GM12878 (cell line): Measurements from ENCODE around the gene MYO18B.

ENCODE experiments used
- CTCF ChIP-seq, 3 experiments: IDR thresholded peaks in 2 of 3; conservative IDR thresholded peaks in 1 of 3; 2 replicates each; pipeline ENCODE4 v1.5.1; 2011; ENCODE audit warnings: low read depth in 3 of 3, low read length in 3 of 3, mild to moderate bottlenecking in 3 of 3, control low read depth in 2 of 3, moderate library complexity in 2 of 3, inconsistent platforms in 1 of 3, mixed read lengths in 1 of 3; ENCODE audit not compliant: control insufficient read depth in 2 of 3, insufficient read depth in 1 of 3; ENCODE audit errors: extremely low read depth in 1 of 3
- ETV6 ChIP-seq, 2 experiments: fragments of 450-650 bp in 1 of 2; IDR thresholded peaks in 1 of 2; conservative IDR thresholded peaks in 1 of 2; 2 replicates each; pipeline ENCODE4 v1.6.1; 2014; ENCODE audit warnings: antibody characterized with exemption in 1 of 2, borderline replicate concordance in 1 of 2, low read depth in 1 of 2, mild to moderate bottlenecking in 1 of 2, moderate library complexity in 1 of 2
- FOS ChIP-seq: IDR thresholded peaks from 3 replicates; pipeline ENCODE4 v1.6.1; 2011; ENCODE audit warnings: borderline replicate concordance; ENCODE audit not compliant: insufficient read length; ENCODE audit errors: extremely low read depth
- KLF5 ChIP-seq: fragments of 450-650 bp; IDR thresholded peaks from 2 replicates; pipeline ENCODE4 v1.6.1; 2014; ENCODE audit warnings: mild to moderate bottlenecking; ENCODE audit not compliant: partially characterized antibody
- PKNOX1 ChIP-seq: fragments of 450-650 bp; IDR thresholded peaks from 2 replicates; pipeline ENCODE4 v1.6.1; 2016; ENCODE audit warnings: mild to moderate bottlenecking
- POLR2AphosphoS5 ChIP-seq: IDR thresholded peaks from 2 replicates; pipeline ENCODE4 v1.6.1; 2011; ENCODE audit warnings: mild to moderate bottlenecking, low read length, inconsistent platforms
- RAD21 ChIP-seq: IDR thresholded peaks from 2 replicates; pipeline ENCODE4 v1.6.1; 2011; ENCODE audit warnings: mild to moderate bottlenecking, low read depth, low read length, moderate library complexity; ENCODE audit not compliant: insufficient read depth
- SREBF2 ChIP-seq: IDR thresholded peaks from 2 replicates; pipeline ENCODE4 v1.6.1; 2012; ENCODE audit warnings: mild to moderate bottlenecking, low read length
- STAT3 ChIP-seq: IDR thresholded peaks from 2 replicates; pipeline ENCODE4 v1.6.1; 2011; ENCODE audit warnings: low read depth, low read length, improper control_type of control experiment
- SUZ12 ChIP-seq: fragments of 200-600 bp; sonication (generic); IDR thresholded peaks from one replicate; pipeline ENCODE4 v1.6.1; 2018; ENCODE audit warnings: antibody characterized with exemption, mild to moderate bottlenecking; ENCODE audit not compliant: unreplicated experiment
- YY1 ChIP-seq: IDR thresholded peaks from 2 replicates; pipeline ENCODE4 v1.6.1; 2011; ENCODE audit warnings: low read depth, mild to moderate bottlenecking, low read length
- ZZZ3 ChIP-seq: IDR thresholded peaks from 2 replicates; pipeline ENCODE4 v1.6.1; 2011; ENCODE audit warnings: low read depth; ENCODE audit not compliant: control insufficient read depth, insufficient read length
- TF ChIP-seq, protein P1 (sequence below): IDR thresholded peaks from 2 replicates; pipeline ENCODE4 v1.6.1; 2011; ENCODE audit warnings: mild to moderate bottlenecking, low read depth, low read length, moderate library complexity; ENCODE audit not compliant: insufficient replicate concordance
- TF ChIP-seq, protein P2 (sequence below): fragments of 450-650 bp; formaldehyde crosslinking; IDR thresholded peaks from 2 replicates; pipeline ENCODE4 v1.4.0; 2022; ENCODE audit warnings: mild to moderate bottlenecking, moderate library complexity

GRCh38 chr22:25697978-25698377 lies 44.0 kb upstream of the MYO18B start:
- TF ChIP-seq ETV6 (conservative IDR thresholded peaks at IDR 0.05 in 1 of 2, IDR thresholded peaks at IDR 0.05 in 1 of 2; ENCODE audit: borderline replicate concordance in 1 of 2, low read depth in 1 of 2), result no peak
- TF ChIP-seq RAD21, result no peak
- TF ChIP-seq ZZZ3, result no peak
- no peak for TF ChIP-seq SUZ12
- no peak for TF ChIP-seq CTCF (IDR thresholded peaks at IDR 0.05 in 2 of 3, conservative IDR thresholded peaks at IDR 0.05 in 1 of 3; ENCODE audit: control insufficient read depth in 2 of 3, extremely low read depth in 1 of 3, insufficient read depth in 1 of 3, low read depth in 3 of 3, low read length in 3 of 3)
- TF ChIP-seq, protein P1, sequence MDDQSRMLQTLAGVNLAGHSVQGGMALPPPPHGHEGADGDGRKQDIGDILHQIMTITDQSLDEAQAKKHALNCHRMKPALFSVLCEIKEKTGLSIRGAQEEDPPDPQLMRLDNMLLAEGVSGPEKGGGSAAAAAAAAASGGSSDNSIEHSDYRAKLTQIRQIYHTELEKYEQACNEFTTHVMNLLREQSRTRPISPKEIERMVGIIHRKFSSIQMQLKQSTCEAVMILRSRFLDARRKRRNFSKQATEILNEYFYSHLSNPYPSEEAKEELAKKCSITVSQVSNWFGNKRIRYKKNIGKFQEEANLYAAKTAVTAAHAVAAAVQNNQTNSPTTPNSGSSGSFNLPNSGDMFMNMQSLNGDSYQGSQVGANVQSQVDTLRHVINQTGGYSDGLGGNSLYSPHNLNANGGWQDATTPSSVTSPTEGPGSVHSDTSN, result no peak
- TF ChIP-seq KLF5, result no peak
- TF ChIP-seq FOS, result no peak
- TF ChIP-seq STAT3, result no peak
- TF ChIP-seq YY1, result no peak
- no peak for TF ChIP-seq POLR2AphosphoS5
- no peak for TF ChIP-seq SREBF2
- TF ChIP-seq, protein P2, sequence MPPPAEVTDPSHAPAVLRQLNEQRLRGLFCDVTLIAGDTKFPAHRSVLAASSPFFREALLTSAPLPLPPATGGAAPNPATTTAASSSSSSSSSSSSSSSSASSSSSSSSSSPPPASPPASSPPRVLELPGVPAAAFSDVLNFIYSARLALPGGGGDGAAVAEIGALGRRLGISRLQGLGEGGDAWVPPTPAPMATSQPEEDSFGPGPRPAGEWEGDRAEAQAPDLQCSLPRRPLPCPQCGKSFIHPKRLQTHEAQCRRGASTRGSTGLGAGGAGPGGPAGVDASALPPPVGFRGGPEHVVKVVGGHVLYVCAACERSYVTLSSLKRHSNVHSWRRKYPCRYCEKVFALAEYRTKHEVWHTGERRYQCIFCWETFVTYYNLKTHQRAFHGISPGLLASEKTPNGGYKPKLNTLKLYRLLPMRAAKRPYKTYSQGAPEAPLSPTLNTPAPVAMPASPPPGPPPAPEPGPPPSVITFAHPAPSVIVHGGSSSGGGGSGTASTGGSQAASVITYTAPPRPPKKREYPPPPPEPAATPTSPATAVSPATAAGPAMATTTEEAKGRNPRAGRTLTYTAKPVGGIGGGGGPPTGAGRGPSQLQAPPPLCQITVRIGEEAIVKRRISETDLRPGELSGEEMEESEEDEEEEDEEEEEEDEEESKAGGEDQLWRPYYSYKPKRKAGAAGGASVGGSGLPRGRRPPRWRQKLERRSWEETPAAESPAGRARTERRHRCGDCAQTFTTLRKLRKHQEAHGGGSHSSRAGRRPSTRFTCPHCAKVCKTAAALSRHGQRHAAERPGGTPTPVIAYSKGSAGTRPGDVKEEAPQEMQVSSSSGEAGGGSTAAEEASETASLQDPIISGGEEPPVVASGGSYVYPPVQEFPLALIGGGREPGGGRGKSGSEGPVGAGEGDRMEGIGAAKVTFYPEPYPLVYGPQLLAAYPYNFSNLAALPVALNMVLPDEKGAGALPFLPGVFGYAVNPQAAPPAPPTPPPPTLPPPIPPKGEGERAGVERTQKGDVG, result no peak
- TF ChIP-seq PKNOX1, result no peak
